Liver (tissue), 9 donors: ENCODE measurements around the gene PSG5. TPM values are rescaled to one million over a fixed set of nuclear protein-coding genes. Genes with fewer than 3 reads are reported as not detected.
"Not testable (repeated sequence)": the region's sequence is repeated elsewhere in the genome, so short reads cannot be mapped to it uniquely, and the experiment has no call there.

Experiments
- DNase-seq: peaks from one replicate; pipeline ENCODE4 v3.0.0-alpha.2; 2017; ENCODE audit warnings: low spot score
- H3K27ac ChIP-seq, 2 donors: one replicate each; pipeline ENCODE4 v1.7.0; 2013; ENCODE audit warnings: inconsistent platforms in 2 of 2, low read length in 2 of 2, control low read depth in 1 of 2, low read depth in 1 of 2, mild to moderate bottlenecking in 1 of 2
- H3K27me3 ChIP-seq, 4 donors: one replicate each; pipeline versions ENCODE4 v1.6.1 to v1.7.0; 2013; ENCODE audit warnings: low read length in 3 of 4, inconsistent platforms in 1 of 4, mild to moderate bottlenecking in 1 of 4, moderate library complexity in 1 of 4; ENCODE audit not compliant: control insufficient read depth in 4 of 4, insufficient read depth in 4 of 4
- H3K36me3 ChIP-seq, 4 donors: one replicate each; pipeline versions ENCODE4 v1.6.1 to v1.7.0; 2013; ENCODE audit warnings: low read length in 3 of 4, mild to moderate bottlenecking in 3 of 4, low read depth in 1 of 4, moderate library complexity in 1 of 4; ENCODE audit not compliant: control insufficient read depth in 4 of 4, insufficient read depth in 3 of 4
- H3K4me1 ChIP-seq, 4 donors: one replicate each; pipeline versions ENCODE4 v1.6.1 to v1.7.0; 2013; ENCODE audit warnings: low read length in 3 of 4, mild to moderate bottlenecking in 3 of 4, moderate library complexity in 1 of 4; ENCODE audit not compliant: control insufficient read depth in 4 of 4, insufficient read depth in 4 of 4
- H3K4me3 ChIP-seq, 3 donors: one replicate each; pipeline versions ENCODE4 v1.6.1 to v1.7.0; 2013; ENCODE audit warnings: low read length in 3 of 3, control low read depth in 1 of 3, low read depth in 1 of 3, mild to moderate bottlenecking in 1 of 3
- H3K9ac ChIP-seq, 2 donors: one replicate each; pipeline ENCODE4 v1.7.0; 2013; ENCODE audit warnings: low read length in 2 of 2, mild to moderate bottlenecking in 2 of 2, moderate library complexity in 2 of 2, control low read depth in 1 of 2, low read depth in 1 of 2
- H3K9me3 ChIP-seq, 4 donors: one replicate each; pipeline versions ENCODE4 v1.6.1 to v1.7.0; 2013; ENCODE audit warnings: low read length in 3 of 4; ENCODE audit not compliant: control insufficient read depth in 4 of 4
- ATF3 ChIP-seq: IDR thresholded peaks from 2 replicates; pipeline ENCODE4 v1.6.1; 2016; ENCODE audit warnings: antibody characterized with exemption
- EGR1 ChIP-seq, 2 donors: IDR thresholded peaks; 2 replicates each; pipeline ENCODE4 v1.6.1; 2016 to 2018; ENCODE audit warnings: antibody characterized with exemption in 2 of 2, low read depth in 2 of 2
- FOXA1 ChIP-seq: IDR thresholded peaks from 2 replicates; pipeline ENCODE4 v1.6.1; 2016; ENCODE audit warnings: antibody characterized with exemption
- FOXA2 ChIP-seq: IDR thresholded peaks from 2 replicates; pipeline ENCODE4 v1.6.1; 2016; ENCODE audit warnings: antibody characterized with exemption
- GABPA ChIP-seq, 2 donors: IDR thresholded peaks in 1 of 2; conservative IDR thresholded peaks in 1 of 2; 2 replicates each; pipeline ENCODE4 v1.6.1; 2016; ENCODE audit warnings: antibody characterized with exemption in 2 of 2, mild to moderate bottlenecking in 1 of 2, moderate library complexity in 1 of 2
- HNF4A ChIP-seq, 2 donors: conservative IDR thresholded peaks; 2 replicates each; pipeline ENCODE4 v1.6.1; 2016; ENCODE audit warnings: antibody characterized with exemption in 2 of 2, mild to moderate bottlenecking in 2 of 2
- HNF4G ChIP-seq: IDR thresholded peaks from 2 replicates; pipeline ENCODE4 v1.6.1; 2016; ENCODE audit warnings: antibody characterized with exemption
- JUND ChIP-seq, 2 donors: IDR thresholded peaks; 2 replicates each; pipeline ENCODE4 v1.6.1; 2016; ENCODE audit warnings: antibody characterized with exemption in 2 of 2
- MAX ChIP-seq: IDR thresholded peaks from 2 replicates; pipeline ENCODE4 v1.6.1; 2016; ENCODE audit warnings: antibody characterized with exemption
- NR2F2 ChIP-seq: IDR thresholded peaks from 2 replicates; pipeline ENCODE4 v1.6.1; 2016; ENCODE audit warnings: antibody characterized with exemption
- RAD21 ChIP-seq, 2 donors: IDR thresholded peaks; 2 replicates each; pipeline ENCODE4 v1.6.1; 2016; ENCODE audit warnings: antibody characterized with exemption in 2 of 2, mild to moderate bottlenecking in 2 of 2
- REST ChIP-seq: IDR thresholded peaks from 2 replicates; pipeline ENCODE4 v1.6.1; 2016; ENCODE audit warnings: antibody characterized with exemption, mild to moderate bottlenecking
- RXRA ChIP-seq, 2 donors: IDR thresholded peaks; 2 replicates each; pipeline ENCODE4 v1.6.1; 2017 to 2018; ENCODE audit warnings: antibody characterized with exemption in 2 of 2, mild to moderate bottlenecking in 1 of 2
- SP1 ChIP-seq: IDR thresholded peaks from 2 replicates; pipeline ENCODE4 v1.6.1; 2018; ENCODE audit warnings: antibody characterized with exemption, mild to moderate bottlenecking
- TAF1 ChIP-seq: conservative IDR thresholded peaks from 2 replicates; pipeline ENCODE4 v1.6.1; 2016; ENCODE audit warnings: antibody characterized with exemption, mild to moderate bottlenecking
- YY1 ChIP-seq: IDR thresholded peaks from 2 replicates; pipeline ENCODE4 v1.6.1; 2016; ENCODE audit warnings: antibody characterized with exemption, mild to moderate bottlenecking
- WGBS: extraction: QIAGEN DNeasy Blood & Tissue Kit; methylation state at CpG from one replicate; pipeline ENCODE4 v1.1.7; 2013; 5-methylcytosine and 5-hydroxymethylcytosine counted together
- polyA plus RNA-seq, 2 donors: library from polyadenylated mRNA; stranded (reverse) in 1 of 2; unstranded in 1 of 2; fragments of 200-250 nt in 1 of 2; fragments of >200 nt in 1 of 2; fragmentation: Nextera tagmentation in 1 of 2; extraction: Ambion mirVana in 1 of 2; gene quantifications; one replicate each; pipeline versions ENCODE4 v1.2.1 to v1.2.3, GENCODE V29; 2013 to 2015
- total RNA-seq, 2 donors: library from RNA; depleted of rRNA; stranded (reverse); fragments of >200 nt; gene quantifications; one replicate each; pipeline ENCODE4 v1.2.3, GENCODE V29; 2014
- TF ChIP-seq, protein P1 (sequence below): IDR thresholded peaks from 2 replicates; pipeline ENCODE4 v1.6.1; 2016; ENCODE audit warnings: antibody characterized with exemption
- TF ChIP-seq, protein P2 (sequence below): fragments of 150-350 bp; IDR thresholded peaks from 2 replicates; pipeline ENCODE4 v1.5.1; 2017; ENCODE audit warnings: improper control_type of control experiment, low read depth, low read length; ENCODE audit not compliant: missing input control
- donor health status: healthy.
- donor health status: healthy.
- donor health status: healthy.
- donor health status: healthy.
- donor health status: healthy.

The PSG5 gene
- total and polyA plus RNA-seq, 4 donors = not detected

GRCh38 chr19:43152214-43152613, 34.1 kb downstream of the PSG5 start:
- Histone ChIP-seq H3K36me3 (no peaks in the 10 kb centered on the region), H3K9ac (no peak overlapping the region), H3K9me3 (no peaks in the 10 kb centered on the region), H3K27me3 (no peaks in the 10 kb centered on the region), H3K4me1 (no peaks in the 10 kb centered on the region), H3K4me3 (no peak overlapping the region), H3K27ac (no peak overlapping the region)
- TF ChIP-seq TAF1 = no peak
- TF ChIP-seq JUND (IDR thresholded peaks at IDR 0.05) = no peak
- TF ChIP-seq RXRA (IDR thresholded peaks at IDR 0.05) = no peak
- no peak for TF ChIP-seq SP1
- no peak for TF ChIP-seq EGR1 (IDR thresholded peaks at IDR 0.05; ENCODE audit: low read depth in 2 of 2)
- no peak for TF ChIP-seq REST
- TF ChIP-seq GABPA (IDR thresholded peaks at IDR 0.05 in 1 of 2, conservative IDR thresholded peaks at IDR 0.05 in 1 of 2) = no peak
- no peak for TF ChIP-seq NR2F2
- no peak for TF ChIP-seq FOXA2
- TF ChIP-seq FOXA1 = no peak
- TF ChIP-seq MAX = no peak
- TF ChIP-seq, protein P1, sequence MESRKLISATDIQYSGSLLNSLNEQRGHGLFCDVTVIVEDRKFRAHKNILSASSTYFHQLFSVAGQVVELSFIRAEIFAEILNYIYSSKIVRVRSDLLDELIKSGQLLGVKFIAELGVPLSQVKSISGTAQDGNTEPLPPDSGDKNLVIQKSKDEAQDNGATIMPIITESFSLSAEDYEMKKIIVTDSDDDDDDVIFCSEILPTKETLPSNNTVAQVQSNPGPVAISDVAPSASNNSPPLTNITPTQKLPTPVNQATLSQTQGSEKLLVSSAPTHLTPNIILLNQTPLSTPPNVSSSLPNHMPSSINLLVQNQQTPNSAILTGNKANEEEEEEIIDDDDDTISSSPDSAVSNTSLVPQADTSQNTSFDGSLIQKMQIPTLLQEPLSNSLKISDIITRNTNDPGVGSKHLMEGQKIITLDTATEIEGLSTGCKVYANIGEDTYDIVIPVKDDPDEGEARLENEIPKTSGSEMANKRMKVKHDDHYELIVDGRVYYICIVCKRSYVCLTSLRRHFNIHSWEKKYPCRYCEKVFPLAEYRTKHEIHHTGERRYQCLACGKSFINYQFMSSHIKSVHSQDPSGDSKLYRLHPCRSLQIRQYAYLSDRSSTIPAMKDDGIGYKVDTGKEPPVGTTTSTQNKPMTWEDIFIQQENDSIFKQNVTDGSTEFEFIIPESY = no peak
- TF ChIP-seq, protein P2, sequence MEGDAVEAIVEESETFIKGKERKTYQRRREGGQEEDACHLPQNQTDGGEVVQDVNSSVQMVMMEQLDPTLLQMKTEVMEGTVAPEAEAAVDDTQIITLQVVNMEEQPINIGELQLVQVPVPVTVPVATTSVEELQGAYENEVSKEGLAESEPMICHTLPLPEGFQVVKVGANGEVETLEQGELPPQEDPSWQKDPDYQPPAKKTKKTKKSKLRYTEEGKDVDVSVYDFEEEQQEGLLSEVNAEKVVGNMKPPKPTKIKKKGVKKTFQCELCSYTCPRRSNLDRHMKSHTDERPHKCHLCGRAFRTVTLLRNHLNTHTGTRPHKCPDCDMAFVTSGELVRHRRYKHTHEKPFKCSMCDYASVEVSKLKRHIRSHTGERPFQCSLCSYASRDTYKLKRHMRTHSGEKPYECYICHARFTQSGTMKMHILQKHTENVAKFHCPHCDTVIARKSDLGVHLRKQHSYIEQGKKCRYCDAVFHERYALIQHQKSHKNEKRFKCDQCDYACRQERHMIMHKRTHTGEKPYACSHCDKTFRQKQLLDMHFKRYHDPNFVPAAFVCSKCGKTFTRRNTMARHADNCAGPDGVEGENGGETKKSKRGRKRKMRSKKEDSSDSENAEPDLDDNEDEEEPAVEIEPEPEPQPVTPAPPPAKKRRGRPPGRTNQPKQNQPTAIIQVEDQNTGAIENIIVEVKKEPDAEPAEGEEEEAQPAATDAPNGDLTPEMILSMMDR = no peak
- no peak for TF ChIP-seq YY1
- TF ChIP-seq HNF4G = no peak
- TF ChIP-seq RAD21 (IDR thresholded peaks at IDR 0.05) = no peak
- TF ChIP-seq HNF4A (conservative IDR thresholded peaks at IDR 0.05) = no peak
- TF ChIP-seq ATF3 = no peak
- no peak for DNase-seq
- 69% methylated on average over 4 of the region's 4 CpGs for WGBS

DNA sequence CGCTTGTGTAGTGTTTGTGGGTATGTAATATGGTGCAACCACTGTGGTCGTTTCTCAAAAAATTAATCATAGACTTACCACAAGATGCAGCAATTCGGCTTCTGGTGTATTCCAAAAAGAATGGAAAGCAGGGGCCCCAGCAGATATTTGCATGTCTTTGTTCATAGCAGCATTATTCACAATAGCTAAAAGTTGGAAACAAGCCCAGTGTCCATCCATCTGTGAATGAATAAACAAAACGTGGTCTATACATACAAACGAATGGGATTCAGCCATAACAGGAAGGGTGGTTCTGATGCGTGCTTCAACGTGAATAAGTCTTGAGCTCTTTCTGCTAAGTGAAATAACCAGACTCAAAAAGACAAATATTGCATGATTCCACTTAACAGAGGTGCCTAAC, 36.5 kb downstream of the PSG5 start:
- not testable (repeated sequence) for DNase-seq, H3K4me1 ChIP-seq, H3K27me3 ChIP-seq, H3K9me3 ChIP-seq, H3K27ac ChIP-seq, H3K9ac ChIP-seq, H3K4me3 ChIP-seq, H3K36me3 ChIP-seq
- 64% methylated on average over 7 of the region's 7 CpGs for WGBS
